ENCODE measurements around the gene IL17REL.

- TF ChIP-seq, protein P1, sequence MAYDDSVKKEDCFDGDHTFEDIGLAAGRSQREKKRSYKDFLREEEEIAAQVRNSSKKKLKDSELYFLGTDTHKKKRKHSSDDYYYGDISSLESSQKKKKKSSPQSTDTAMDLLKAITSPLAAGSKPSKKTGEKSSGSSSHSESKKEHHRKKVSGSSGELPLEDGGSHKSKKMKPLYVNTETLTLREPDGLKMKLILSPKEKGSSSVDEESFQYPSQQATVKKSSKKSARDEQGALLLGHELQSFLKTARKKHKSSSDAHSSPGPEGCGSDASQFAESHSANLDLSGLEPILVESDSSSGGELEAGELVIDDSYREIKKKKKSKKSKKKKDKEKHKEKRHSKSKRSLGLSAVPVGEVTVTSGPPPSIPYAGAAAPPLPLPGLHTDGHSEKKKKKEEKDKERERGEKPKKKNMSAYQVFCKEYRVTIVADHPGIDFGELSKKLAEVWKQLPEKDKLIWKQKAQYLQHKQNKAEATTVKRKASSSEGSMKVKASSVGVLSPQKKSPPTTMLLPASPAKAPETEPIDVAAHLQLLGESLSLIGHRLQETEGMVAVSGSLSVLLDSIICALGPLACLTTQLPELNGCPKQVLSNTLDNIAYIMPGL (CRISPR knock-in tag; IDR thresholded peaks at IDR 0.05; ENCODE audit: borderline replicate concordance in 1 of 2, low read depth in 1 of 2) = no peak
- no peak for TF ChIP-seq MYC (CRISPR knock-in tag; IDR thresholded peaks at IDR 0.05; ENCODE audit: borderline replicate concordance)
- TF ChIP-seq, protein P2, sequence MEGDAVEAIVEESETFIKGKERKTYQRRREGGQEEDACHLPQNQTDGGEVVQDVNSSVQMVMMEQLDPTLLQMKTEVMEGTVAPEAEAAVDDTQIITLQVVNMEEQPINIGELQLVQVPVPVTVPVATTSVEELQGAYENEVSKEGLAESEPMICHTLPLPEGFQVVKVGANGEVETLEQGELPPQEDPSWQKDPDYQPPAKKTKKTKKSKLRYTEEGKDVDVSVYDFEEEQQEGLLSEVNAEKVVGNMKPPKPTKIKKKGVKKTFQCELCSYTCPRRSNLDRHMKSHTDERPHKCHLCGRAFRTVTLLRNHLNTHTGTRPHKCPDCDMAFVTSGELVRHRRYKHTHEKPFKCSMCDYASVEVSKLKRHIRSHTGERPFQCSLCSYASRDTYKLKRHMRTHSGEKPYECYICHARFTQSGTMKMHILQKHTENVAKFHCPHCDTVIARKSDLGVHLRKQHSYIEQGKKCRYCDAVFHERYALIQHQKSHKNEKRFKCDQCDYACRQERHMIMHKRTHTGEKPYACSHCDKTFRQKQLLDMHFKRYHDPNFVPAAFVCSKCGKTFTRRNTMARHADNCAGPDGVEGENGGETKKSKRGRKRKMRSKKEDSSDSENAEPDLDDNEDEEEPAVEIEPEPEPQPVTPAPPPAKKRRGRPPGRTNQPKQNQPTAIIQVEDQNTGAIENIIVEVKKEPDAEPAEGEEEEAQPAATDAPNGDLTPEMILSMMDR (CRISPR knock-in tag; IDR thresholded peaks at IDR 0.05) = no peak
Observed at GRCh38 chr22:50009251-50009650, 3.3 kb downstream of the IL17REL start.

All from HepG2 (cell line).